Gastrocnemius medialis (tissue), 4 donors: ENCODE measurements around the gene DDX54.

Source experiments
- POLR2A ChIP-seq, 2 donors: fragments of 450-650 bp; IDR thresholded peaks; one replicate each; pipeline ENCODE4 v1.6.1; 2017; ENCODE audit warnings: antibody characterized with exemption in 2 of 2, mild to moderate bottlenecking in 2 of 2, moderate library complexity in 2 of 2
- TF ChIP-seq, protein P1 (sequence below), 5 experiments: fragments of 450-650 bp in 3 of 5; fragments of 200-600 bp in 2 of 5; sonication (generic) in 2 of 5; IDR thresholded peaks in 4 of 5; conservative IDR thresholded peaks in 1 of 5; 1 replicate in 4 of 5; 2 replicates in 1 of 5; pipeline ENCODE4 v1.5.1; 2016 to 2019; ENCODE audit warnings: antibody characterized with exemption in 5 of 5, mild to moderate bottlenecking in 3 of 5, moderate library complexity in 3 of 5

DNA sequence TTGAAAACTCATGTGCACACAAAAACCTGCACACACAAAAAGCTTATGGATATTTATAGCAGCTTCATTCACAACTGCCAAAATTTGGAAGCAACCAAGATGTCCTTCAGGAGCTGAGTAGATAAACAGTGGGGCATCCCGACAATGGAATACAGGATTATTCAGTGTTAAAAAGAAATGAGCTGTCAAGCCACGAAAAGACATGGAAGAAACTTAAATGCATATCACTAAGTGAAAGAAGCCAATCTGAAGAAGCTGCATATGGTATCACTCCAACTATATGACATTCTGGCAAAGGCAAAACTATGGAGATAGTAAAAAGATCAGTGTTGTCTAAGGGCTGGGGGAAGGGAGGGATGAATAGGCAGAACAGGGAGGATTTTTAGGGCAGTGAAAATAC is 30.7 kb upstream of the DDX54 start:
- TF ChIP-seq, protein P1, sequence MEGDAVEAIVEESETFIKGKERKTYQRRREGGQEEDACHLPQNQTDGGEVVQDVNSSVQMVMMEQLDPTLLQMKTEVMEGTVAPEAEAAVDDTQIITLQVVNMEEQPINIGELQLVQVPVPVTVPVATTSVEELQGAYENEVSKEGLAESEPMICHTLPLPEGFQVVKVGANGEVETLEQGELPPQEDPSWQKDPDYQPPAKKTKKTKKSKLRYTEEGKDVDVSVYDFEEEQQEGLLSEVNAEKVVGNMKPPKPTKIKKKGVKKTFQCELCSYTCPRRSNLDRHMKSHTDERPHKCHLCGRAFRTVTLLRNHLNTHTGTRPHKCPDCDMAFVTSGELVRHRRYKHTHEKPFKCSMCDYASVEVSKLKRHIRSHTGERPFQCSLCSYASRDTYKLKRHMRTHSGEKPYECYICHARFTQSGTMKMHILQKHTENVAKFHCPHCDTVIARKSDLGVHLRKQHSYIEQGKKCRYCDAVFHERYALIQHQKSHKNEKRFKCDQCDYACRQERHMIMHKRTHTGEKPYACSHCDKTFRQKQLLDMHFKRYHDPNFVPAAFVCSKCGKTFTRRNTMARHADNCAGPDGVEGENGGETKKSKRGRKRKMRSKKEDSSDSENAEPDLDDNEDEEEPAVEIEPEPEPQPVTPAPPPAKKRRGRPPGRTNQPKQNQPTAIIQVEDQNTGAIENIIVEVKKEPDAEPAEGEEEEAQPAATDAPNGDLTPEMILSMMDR (IDR thresholded peaks at IDR 0.05 in 4 of 5, conservative IDR thresholded peaks at IDR 0.05 in 1 of 5) = no peak
- TF ChIP-seq POLR2A (IDR thresholded peaks at IDR 0.05) = no peak
